Breast epithelium (tissue), 4 donors: Measurements from ENCODE around the gene RAB44. TPM values are rescaled to one million over a fixed set of nuclear protein-coding genes. Genes with fewer than 3 reads are reported as not detected.
A peak's percentile ranks its signal among the peaks of the same experiment; 100 is the strongest.

ENCODE experiments used
- DNase-seq, 2 donors: peaks; one replicate each; pipeline ENCODE4 v3.0.0-alpha.2; 2019; ENCODE audit warnings: low spot score in 2 of 2
- H3K27ac ChIP-seq, 2 donors: fragments of 200-600 bp; sonication (generic) in 1 of 2; one replicate each; pipeline ENCODE4 v1.5.1; 2016 to 2019; ENCODE audit warnings: mild to moderate bottlenecking in 1 of 2
- H3K27me3 ChIP-seq, 2 donors: fragments of 200-600 bp; sonication (generic) in 1 of 2; one replicate each; pipeline versions ENCODE4 v1.5.1 to v1.6.0; 2017 to 2019; ENCODE audit warnings: control low read depth in 1 of 2, mild to moderate bottlenecking in 1 of 2
- H3K36me3 ChIP-seq: fragments of 200-600 bp; one replicate; pipeline ENCODE4 v1.5.1; 2019
- H3K4me1 ChIP-seq, 2 donors: fragments of 200-600 bp; sonication (generic); one replicate each; pipeline ENCODE4 v1.5.1; 2016 to 2019; ENCODE audit warnings: control low read depth in 1 of 2
- H3K4me3 ChIP-seq, 3 donors: fragments of 200-600 bp; sonication (generic); 1 replicate in 2 of 3; 2 replicates in 1 of 3; pipeline ENCODE4 v1.5.1; 2016 to 2019; ENCODE audit warnings: mild to moderate bottlenecking in 3 of 3, moderate library complexity in 2 of 3
- H3K9me3 ChIP-seq, 2 donors: fragments of 200-600 bp; sonication (generic) in 1 of 2; one replicate each; pipeline ENCODE4 v1.5.1; 2016 to 2019; ENCODE audit warnings: control low read depth in 1 of 2
- POLR2A ChIP-seq: fragments of 450-650 bp; IDR thresholded peaks from one replicate; pipeline ENCODE4 v1.6.1; 2016; ENCODE audit warnings: antibody characterized with exemption, mild to moderate bottlenecking, moderate library complexity
- POLR2AphosphoS5 ChIP-seq, 3 donors: sonication (generic); formaldehyde crosslinking; IDR thresholded peaks; one replicate each; pipeline ENCODE4 v1.6.1; 2017; ENCODE audit warnings: antibody characterized with exemption in 3 of 3
- intact Hi-C: fragments of 100-400 bp; cut with DNase I; formaldehyde crosslinking; loops from one replicate; pipeline ENCODE4 v1.15.1; 2023; ENCODE audit warnings: low total_unique reads
- total RNA-seq, 3 donors: library from RNA; depleted of rRNA; stranded (reverse); fragments of >200 nt; gene quantifications; one replicate each; pipeline ENCODE4 v1.1.0, GENCODE V29; 2016
- TF ChIP-seq, protein P1 (sequence below), 3 donors: fragments of 450-650 bp; IDR thresholded peaks; one replicate each; pipeline ENCODE4 v1.5.1; 2016 to 2017; ENCODE audit warnings: antibody characterized with exemption in 3 of 3, mild to moderate bottlenecking in 3 of 3, moderate library complexity in 3 of 3

Gene RAB44
- total RNA-seq, 3 donors from 2014 or later, result under 0.01 to 1.9 (median 0.29) TPM

DNA sequence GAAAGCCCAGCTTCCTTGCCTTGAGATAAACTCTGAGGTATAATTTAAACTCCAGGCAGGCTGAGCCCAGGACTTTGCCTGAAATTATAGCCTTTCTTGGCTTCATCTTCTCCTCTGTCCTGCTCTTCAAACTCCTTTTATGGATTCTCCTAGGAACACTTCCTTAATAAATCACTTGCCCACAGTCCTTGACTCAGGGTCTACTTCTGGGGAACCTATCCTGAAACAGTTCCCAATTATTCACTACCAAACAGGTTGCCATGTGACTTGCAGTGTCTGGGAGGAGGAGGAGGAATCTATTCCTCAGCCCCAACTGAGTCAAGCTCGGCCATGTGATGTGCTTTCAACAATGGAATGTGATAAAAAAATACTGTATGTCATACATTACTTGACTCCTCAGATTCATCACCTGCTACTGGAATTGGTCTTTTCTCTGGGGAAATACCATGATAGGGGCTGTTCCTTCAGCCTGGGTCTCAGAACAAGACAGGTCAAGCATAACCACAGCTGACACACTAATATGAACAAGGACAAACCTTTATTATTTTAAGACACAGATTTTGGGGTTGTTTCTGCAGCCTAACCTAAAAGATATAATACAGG lies 39.6 kb upstream of the RAB44 start:
- intact Hi-C loops, result no loop called here
- Histone ChIP-seq H3K9me3 (no peaks in the 10 kb centered on the region), H3K36me3 (no peaks in the 10 kb centered on the region), H3K4me3 (no peak overlapping the region), H3K4me1 (no peaks in the 10 kb centered on the region), H3K27me3 (no peaks in the 10 kb centered on the region), H3K27ac (no peak overlapping the region)
- DNase-seq, result no peak
- TF ChIP-seq POLR2AphosphoS5 (IDR thresholded peaks at IDR 0.05), result no peak
- TF ChIP-seq, protein P1, sequence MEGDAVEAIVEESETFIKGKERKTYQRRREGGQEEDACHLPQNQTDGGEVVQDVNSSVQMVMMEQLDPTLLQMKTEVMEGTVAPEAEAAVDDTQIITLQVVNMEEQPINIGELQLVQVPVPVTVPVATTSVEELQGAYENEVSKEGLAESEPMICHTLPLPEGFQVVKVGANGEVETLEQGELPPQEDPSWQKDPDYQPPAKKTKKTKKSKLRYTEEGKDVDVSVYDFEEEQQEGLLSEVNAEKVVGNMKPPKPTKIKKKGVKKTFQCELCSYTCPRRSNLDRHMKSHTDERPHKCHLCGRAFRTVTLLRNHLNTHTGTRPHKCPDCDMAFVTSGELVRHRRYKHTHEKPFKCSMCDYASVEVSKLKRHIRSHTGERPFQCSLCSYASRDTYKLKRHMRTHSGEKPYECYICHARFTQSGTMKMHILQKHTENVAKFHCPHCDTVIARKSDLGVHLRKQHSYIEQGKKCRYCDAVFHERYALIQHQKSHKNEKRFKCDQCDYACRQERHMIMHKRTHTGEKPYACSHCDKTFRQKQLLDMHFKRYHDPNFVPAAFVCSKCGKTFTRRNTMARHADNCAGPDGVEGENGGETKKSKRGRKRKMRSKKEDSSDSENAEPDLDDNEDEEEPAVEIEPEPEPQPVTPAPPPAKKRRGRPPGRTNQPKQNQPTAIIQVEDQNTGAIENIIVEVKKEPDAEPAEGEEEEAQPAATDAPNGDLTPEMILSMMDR (IDR thresholded peaks at IDR 0.05), result no peak
- no peak for TF ChIP-seq POLR2A

DNA sequence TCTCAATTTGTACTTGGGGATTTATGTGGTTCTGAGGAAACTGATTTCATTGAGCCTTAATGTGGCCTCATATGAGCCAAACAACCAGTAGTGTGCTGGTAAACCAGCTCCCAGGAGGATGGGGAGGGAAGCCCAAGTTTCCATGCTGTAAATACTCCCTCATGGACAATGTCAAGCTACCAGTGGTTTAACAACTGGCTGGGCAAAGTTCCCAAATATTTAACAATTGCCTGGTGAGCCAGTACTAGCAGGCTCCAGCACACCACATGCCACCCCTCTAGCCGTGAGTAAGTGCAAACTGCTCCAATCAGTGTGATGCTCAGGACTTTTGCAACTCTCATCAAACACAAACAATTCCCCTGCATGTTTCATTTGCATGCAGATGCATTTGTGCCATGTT lies 38.4 kb upstream of the RAB44 start:
- Histone ChIP-seq H3K9me3 (no peaks in the 10 kb centered on the region), H3K27me3 (no peaks in the 10 kb centered on the region), H3K4me1 (no peaks in the 10 kb centered on the region), H3K4me3 (no peak overlapping the region), H3K27ac (no peak overlapping the region), H3K36me3 (no peaks in the 10 kb centered on the region)
- intact Hi-C loops, result no loop called here
- TF ChIP-seq, protein P1 (IDR thresholded peaks at IDR 0.05), result no peak
- TF ChIP-seq POLR2A (no peak), POLR2AphosphoS5 (IDR thresholded peaks at IDR 0.05) (no peak)
- DNase-seq, result no peak

DNA sequence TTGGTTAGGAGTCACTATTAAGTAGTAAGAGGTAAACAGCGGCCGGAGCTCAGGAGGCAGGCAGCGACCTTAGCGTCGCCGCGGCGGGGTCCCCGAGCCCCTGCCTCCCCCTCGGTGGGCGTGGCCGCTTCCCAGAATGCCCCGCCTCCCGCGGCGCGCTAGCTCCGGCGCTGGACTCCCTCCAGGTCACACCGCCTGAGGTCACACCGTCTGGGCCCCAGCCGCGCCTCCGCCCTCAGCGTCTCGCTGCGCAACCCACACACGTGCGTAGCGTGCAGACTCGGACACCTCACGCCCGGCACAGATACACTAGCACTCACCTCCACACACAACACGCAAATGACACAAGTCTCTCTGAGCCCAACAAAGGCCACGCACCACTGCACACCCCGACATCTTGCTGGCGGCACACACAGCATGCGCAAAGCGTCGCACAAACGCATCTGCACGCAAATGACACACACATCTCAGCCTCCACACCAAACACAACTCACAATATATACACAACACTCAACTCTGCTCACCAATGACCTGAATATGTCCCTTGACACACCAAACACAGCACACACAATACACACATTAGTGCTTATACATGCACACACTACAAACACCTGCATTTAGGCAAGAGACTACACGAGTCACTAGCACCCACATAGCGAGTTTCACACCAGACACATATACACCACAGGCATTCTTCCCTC lies 36.7 kb upstream of the RAB44 start:
- Histone ChIP-seq H3K36me3 (no peaks in the 10 kb centered on the region), H3K4me3 (peak overlapping the region in 2 of 3 donors; percentile 9 to 50), H3K27ac (no peak overlapping the region), H3K27me3 (no peaks in the 10 kb centered on the region), H3K9me3 (no peaks in the 10 kb centered on the region), H3K4me1 (no peaks in the 10 kb centered on the region)
- peak in 1 of 2 donors; percentile 60 for DNase-seq
- intact Hi-C loops, result no loop called here
- TF ChIP-seq, protein P1 (IDR thresholded peaks at IDR 0.05), result no peak
- no peak for TF ChIP-seq POLR2A
- TF ChIP-seq POLR2AphosphoS5 (IDR thresholded peaks at IDR 0.05), result peak in 1 of 3 donors; percentile 15

DNA sequence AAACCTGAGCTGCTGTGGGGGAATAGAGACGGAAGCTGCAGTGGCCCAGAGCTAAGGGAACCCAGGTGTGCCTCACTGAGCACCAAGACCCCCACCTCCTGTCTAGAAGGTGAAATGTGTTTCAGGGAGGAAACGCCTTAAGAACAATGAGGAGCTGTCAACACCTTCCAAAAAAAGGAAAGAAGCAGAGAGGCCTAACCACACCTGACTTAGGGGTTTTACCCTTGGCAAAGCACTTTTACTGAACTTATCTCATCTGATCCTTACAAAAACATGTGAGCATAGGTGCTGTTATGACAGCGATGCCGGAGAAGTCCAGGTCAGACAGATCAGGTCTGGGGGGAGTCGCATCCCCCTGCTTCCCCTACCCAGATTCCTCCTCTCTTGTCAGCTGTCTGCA lies 35.2 kb upstream of the RAB44 start:
- Histone ChIP-seq H3K4me3 (no peak overlapping the region), H3K9me3 (no peaks in the 10 kb centered on the region), H3K27me3 (no peaks in the 10 kb centered on the region), H3K36me3 (no peaks in the 10 kb centered on the region), H3K27ac (no peak overlapping the region), H3K4me1 (peaks cover 0 to 8% of the 10 kb centered on the region in 2 donors)
- TF ChIP-seq, protein P1 (IDR thresholded peaks at IDR 0.05), result no peak
- TF ChIP-seq POLR2A, result no peak
- TF ChIP-seq POLR2AphosphoS5 (IDR thresholded peaks at IDR 0.05), result no peak
- DNase-seq, result no peak
- intact Hi-C loops, result no loop called here

DNA sequence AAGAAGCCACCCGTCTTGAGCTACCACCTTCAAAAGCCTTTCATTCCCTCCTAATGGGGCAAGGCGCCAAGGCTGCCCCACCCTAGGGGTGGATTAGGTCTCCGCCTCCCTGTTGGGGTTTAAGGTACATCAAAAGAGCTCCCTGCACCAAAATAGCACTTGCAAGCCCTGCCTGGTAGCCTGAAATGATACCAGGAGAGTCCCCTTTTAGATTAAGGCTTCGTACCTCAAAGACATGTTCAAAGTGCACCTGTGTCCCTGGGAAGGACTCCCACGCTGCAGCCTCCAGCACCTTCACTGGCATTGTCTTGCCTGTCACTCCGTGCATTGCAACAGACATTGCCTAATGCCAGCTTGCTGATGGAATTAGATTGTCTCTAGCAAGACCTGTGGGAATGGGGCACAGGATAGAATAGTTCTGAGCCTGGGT lies 34.8 kb upstream of the RAB44 start:
- Histone ChIP-seq H3K27ac (no peak overlapping the region), H3K4me1 (peaks cover 0 to 9% of the 10 kb centered on the region in 2 donors), H3K9me3 (no peaks in the 10 kb centered on the region), H3K4me3 (no peak overlapping the region), H3K36me3 (no peaks in the 10 kb centered on the region), H3K27me3 (no peaks in the 10 kb centered on the region)
- TF ChIP-seq, protein P1 (IDR thresholded peaks at IDR 0.05), result no peak
- TF ChIP-seq POLR2A, result no peak
- TF ChIP-seq POLR2AphosphoS5 (IDR thresholded peaks at IDR 0.05), result no peak
- no peak for DNase-seq
- intact Hi-C loops, result no loop called here
